H9 (cell line): ENCODE measurements around the gene NSFL1C. TPM values are rescaled to one million over a fixed set of nuclear protein-coding genes. Genes with fewer than 3 reads are reported as not detected.

Source experiments
- DNase-seq: peaks from one replicate; pipeline ENCODE4 v3.0.0-alpha.2; 2017
- H2AFZ ChIP-seq: one replicate; pipeline ENCODE4 v1.6.1; 2013; ENCODE audit warnings: mild to moderate bottlenecking, low read length, control low read depth, moderate library complexity
- H2AK5ac ChIP-seq: 2 replicates; pipeline ENCODE4 v1.6.1; 2013; ENCODE audit warnings: low read length, control low read depth, mixed read lengths; ENCODE audit not compliant: insufficient read length
- H2BK120ac ChIP-seq: one replicate; pipeline ENCODE4 v1.6.1; 2013; ENCODE audit warnings: low read depth, mild to moderate bottlenecking, low read length, control low read depth, inconsistent platforms; ENCODE audit not compliant: poor library complexity, severe bottlenecking
- H2BK12ac ChIP-seq: 2 replicates; pipeline ENCODE4 v1.6.1; 2013; ENCODE audit warnings: low read length, control low read depth, mixed read lengths, low read depth; ENCODE audit not compliant: insufficient read length
- H2BK15ac ChIP-seq: 2 replicates; pipeline ENCODE4 v1.6.1; 2013; ENCODE audit warnings: low read depth, low read length, control low read depth
- H2BK20ac ChIP-seq: one replicate; pipeline ENCODE4 v1.6.1; 2013; ENCODE audit warnings: low read depth, mild to moderate bottlenecking, low read length, control low read depth, inconsistent platforms; ENCODE audit not compliant: poor library complexity, severe bottlenecking
- H2BK5ac ChIP-seq: 2 replicates; pipeline ENCODE4 v1.6.1; 2013; ENCODE audit warnings: low read length, control low read depth, mixed read lengths; ENCODE audit not compliant: insufficient read length
- H3K14ac ChIP-seq: 2 replicates; pipeline ENCODE4 v1.6.1; 2013; ENCODE audit warnings: low read length, control low read depth; ENCODE audit not compliant: insufficient read depth
- H3K18ac ChIP-seq: 2 replicates; pipeline ENCODE4 v1.6.1; 2013; ENCODE audit warnings: low read depth, mild to moderate bottlenecking, mixed read lengths, low read length, control low read depth; ENCODE audit not compliant: insufficient read length
- H3K23ac ChIP-seq: 2 replicates; pipeline ENCODE4 v1.6.1; 2013; ENCODE audit warnings: low read length, control low read depth, mixed read lengths, low read depth; ENCODE audit not compliant: insufficient read length
- H3K23me2 ChIP-seq: 2 replicates; pipeline ENCODE4 v1.6.1; 2013; ENCODE audit warnings: low read depth, mild to moderate bottlenecking, mixed read lengths, low read length, control low read depth; ENCODE audit not compliant: insufficient read length, poor library complexity, severe bottlenecking
- H3K27ac ChIP-seq: 2 replicates; pipeline ENCODE4 v1.5.1; 2013; ENCODE audit warnings: low read length, control low read depth, mixed read lengths, low read depth; ENCODE audit not compliant: insufficient read length
- H3K27me3 ChIP-seq: 2 replicates; pipeline ENCODE4 v1.6.1; 2013; ENCODE audit warnings: low read length, control low read depth, inconsistent platforms; ENCODE audit not compliant: insufficient read depth
- H3K4ac ChIP-seq: 2 replicates; pipeline ENCODE4 v1.6.1; 2013; ENCODE audit warnings: low read depth, mild to moderate bottlenecking, control low read depth, inconsistent platforms, low read length, moderate library complexity
- H3K4me1 ChIP-seq: 2 replicates; pipeline ENCODE4 v1.6.1; 2013; ENCODE audit warnings: low read length, control low read depth, inconsistent platforms; ENCODE audit not compliant: insufficient read depth
- H3K4me2 ChIP-seq: 2 replicates; pipeline ENCODE4 v1.6.1; 2013; ENCODE audit warnings: low read length, control low read depth, mixed read lengths; ENCODE audit not compliant: insufficient read length, insufficient read depth
- H3K56ac ChIP-seq: 2 replicates; pipeline ENCODE4 v1.6.1; 2013; ENCODE audit warnings: low read depth, mild to moderate bottlenecking, mixed read lengths, low read length, control low read depth; ENCODE audit not compliant: insufficient read length
- H3K79me1 ChIP-seq: 2 replicates; pipeline ENCODE4 v1.6.1; 2013; ENCODE audit warnings: low read depth, mild to moderate bottlenecking, moderate library complexity, low read length, control low read depth, inconsistent platforms; ENCODE audit not compliant: insufficient read depth, poor library complexity, severe bottlenecking
- H3K79me2 ChIP-seq: 2 replicates; pipeline ENCODE4 v1.6.1; 2013; ENCODE audit warnings: low read length, control low read depth, inconsistent platforms; ENCODE audit not compliant: insufficient read depth
- H3K9ac ChIP-seq: 2 replicates; pipeline ENCODE4 v1.6.1; 2013; ENCODE audit warnings: low read length, control low read depth, mixed read lengths; ENCODE audit not compliant: insufficient read length; ENCODE audit errors: extremely low read depth
- H3K9me3 ChIP-seq: one replicate; pipeline ENCODE4 v1.6.1; 2013; ENCODE audit warnings: low read depth, low read length, inconsistent platforms; ENCODE audit not compliant: control insufficient read depth
- H3T11ph ChIP-seq: one replicate; pipeline ENCODE4 v1.6.1; 2013; ENCODE audit warnings: mild to moderate bottlenecking, low read length, control low read depth, inconsistent platforms
- H4K20me1 ChIP-seq: one replicate; pipeline ENCODE4 v1.6.1; 2013; ENCODE audit not compliant: control insufficient read depth, insufficient read length, insufficient read depth
- H4K5ac ChIP-seq: 2 replicates; pipeline ENCODE4 v1.6.1; 2013; ENCODE audit warnings: low read depth, mild to moderate bottlenecking, mixed read lengths, low read length, control low read depth; ENCODE audit not compliant: insufficient read length
- H4K8ac ChIP-seq: replicated peaks from 2 replicates; pipeline ENCODE4 v1.6.1; 2013; ENCODE audit warnings: low read length, control low read depth, mixed read lengths, low read depth; ENCODE audit not compliant: insufficient read length
- H4K91ac ChIP-seq: 2 replicates; pipeline ENCODE4 v1.6.1; 2013; ENCODE audit warnings: low read depth, mild to moderate bottlenecking, moderate library complexity, mixed read lengths, low read length, control low read depth; ENCODE audit not compliant: insufficient read length
- H3K27ac Mint-ChIP-seq, 3 experiments: 2 replicates in 2 of 3; 3 replicates in 1 of 3; pipeline ENCODE4 v1.8.0; 2020 to 2021; ENCODE audit warnings: mixed read lengths in 3 of 3, mild to moderate bottlenecking in 1 of 3, moderate library complexity in 1 of 3
- H3K27me3 Mint-ChIP-seq: 2 replicates; pipeline ENCODE4 v1.8.0; 2021; ENCODE audit warnings: low read depth, mild to moderate bottlenecking, moderate library complexity, mixed read lengths
- H3K36me3 Mint-ChIP-seq, 3 experiments: 2 replicates in 2 of 3; 3 replicates in 1 of 3; pipeline ENCODE4 v1.8.0; 2020 to 2021; ENCODE audit warnings: low read depth in 3 of 3, mixed read lengths in 3 of 3; ENCODE audit not compliant: insufficient read depth in 1 of 3
- H3K4me1 Mint-ChIP-seq, 2 experiments: 2 replicates each; pipeline ENCODE4 v1.8.0; 2020; ENCODE audit warnings: mixed read lengths in 2 of 2
- H3K4me3 Mint-ChIP-seq, 2 experiments: 2 replicates in 1 of 2; 3 replicates in 1 of 2; pipeline ENCODE4 v1.8.0; 2020 to 2021; ENCODE audit warnings: mild to moderate bottlenecking in 2 of 2, mixed read lengths in 2 of 2, moderate library complexity in 1 of 2
- H3K9me3 Mint-ChIP-seq, 2 experiments: 2 replicates in 1 of 2; 3 replicates in 1 of 2; pipeline ENCODE4 v1.8.0; 2020; ENCODE audit warnings: mild to moderate bottlenecking in 2 of 2, mixed read lengths in 2 of 2, moderate library complexity in 1 of 2
- CTCF ChIP-seq: fragments of 200-600 bp; sonication (generic); conservative IDR thresholded peaks from 3 replicates; pipeline ENCODE4 v1.8.0; 2021; ENCODE audit warnings: antibody characterized with exemption, mild to moderate bottlenecking
- WGBS: extraction: QIAGEN DNeasy Blood & Tissue Kit; methylation state at CpG from one replicate; pipeline ENCODE4 v1.1.7; 2013; ENCODE audit warnings: missing lambda C conversion rate, low lambda C conversion rate, mixed read lengths; ENCODE audit not compliant: insufficient read length; ENCODE audit errors: extremely low coverage; 5-methylcytosine and 5-hydroxymethylcytosine counted together
- total RNA-seq: library from RNA; stranded (reverse); gene quantifications from 2 replicates; pipeline ENCODE4 v1.2.1, GENCODE V29; 2021

NSFL1C gene
- total RNA-seq, 1 experiment from 2014 or later: 81.8 TPM

GRCh38 chr20:1460275-1460674 is 6.4 kb downstream of the NSFL1C start:
- peaks cover 5% of the 10 kb centered on the region; the same call in 1 of the 2 replicates for H3K79me2 ChIP-seq
- no peak for TF ChIP-seq CTCF
- no peak overlapping the region for H3K23ac ChIP-seq
- no peak overlapping the region for H3K4me2 ChIP-seq
- no peaks in the 10 kb centered on the region for H3K27me3 ChIP-seq
- no peak overlapping the region for H3K14ac ChIP-seq
- Mint-ChIP-seq H3K4me1 (peaks cover under 1 to 6% of the 10 kb centered on the region in 2 experiments; a peak in 3 of 4 replicates), H3K9me3 (no peaks in the 10 kb centered on the region), H3K36me3 (peaks cover 22 to 51% (median 45%) of the 10 kb centered on the region in 3 experiments; a peak in 6 of 7 replicates), H3K4me3 (no peak overlapping the region), H3K27me3 (no peaks in the 10 kb centered on the region), H3K27ac (no peak overlapping the region)
- H4K91ac ChIP-seq: no peak overlapping the region
- H3K9me3 ChIP-seq: no peaks in the 10 kb centered on the region
- no peak overlapping the region for H2BK5ac ChIP-seq
- WGBS: no CpG with 5 or more reads among the region's 2 CpGs
- no peak overlapping the region for H3K4ac ChIP-seq
- H2BK15ac ChIP-seq: no peak overlapping the region
- no peaks in the 10 kb centered on the region for H3K4me1 ChIP-seq
- no peak overlapping the region for H4K8ac ChIP-seq
- H3K9ac ChIP-seq: no peak overlapping the region
- no peaks in the 10 kb centered on the region for H3K23me2 ChIP-seq
- peaks cover 13% of the 10 kb centered on the region for H3K79me1 ChIP-seq
- no peaks in the 10 kb centered on the region for H4K20me1 ChIP-seq
- no peak overlapping the region for H2AFZ ChIP-seq
- H3K18ac ChIP-seq: no peak overlapping the region
- no peak overlapping the region for H2AK5ac ChIP-seq
- no peak for DNase-seq
- H4K5ac ChIP-seq: no peak overlapping the region
- H2BK20ac ChIP-seq: no peak overlapping the region
- H3T11ph ChIP-seq: no peak overlapping the region
- no peak overlapping the region for H3K56ac ChIP-seq
- H2BK12ac ChIP-seq: no peak overlapping the region
- no peak overlapping the region for H3K27ac ChIP-seq
- no peak overlapping the region for H2BK120ac ChIP-seq
